Neural cell (in vitro differentiated cells): ENCODE measurements around the gene HNRNPA2B1. TPM values are rescaled to one million over a fixed set of nuclear protein-coding genes. Genes with fewer than 3 reads are reported as not detected.
"Not testable (repeated sequence)": the region's sequence is repeated elsewhere in the genome, so short reads cannot be mapped to it uniquely, and the experiment has no call there.

ENCODE experiments used
- H2AFZ ChIP-seq: fragments of 200-600, 300-800 bp; sonication (generic), shearing (Covaris generic); 2 replicates; pipeline ENCODE4 v1.6.0; 2014; ENCODE audit warnings: low read depth, mild to moderate bottlenecking, antibody characterized with exemption, low read length, moderate library complexity
- H3F3A ChIP-seq: fragments of 200-600 bp; shearing (Covaris generic); 2 replicates; pipeline ENCODE4 v1.6.1; 2016; ENCODE audit warnings: mild to moderate bottlenecking, moderate library complexity, mixed read lengths, antibody characterized with exemption, low read length; ENCODE audit not compliant: insufficient read depth, poor library complexity, severe bottlenecking
- H3K27ac ChIP-seq: fragments of 200-600, 300-800 bp; sonication (generic), shearing (Covaris generic); 2 replicates; pipeline ENCODE4 v1.5.1; 2014; ENCODE audit warnings: mild to moderate bottlenecking, low read length, moderate library complexity
- H3K27me3 ChIP-seq: fragments of 300-800, 200-600 bp; sonication (generic), shearing (Covaris generic); 2 replicates; pipeline ENCODE4 v1.6.0; 2014; ENCODE audit warnings: mild to moderate bottlenecking, low read depth, low read length, moderate library complexity; ENCODE audit not compliant: insufficient read depth
- H3K36me3 ChIP-seq: fragments of 300-800, 200-600 bp; sonication (generic), shearing (Covaris generic); 2 replicates; pipeline ENCODE4 v1.5.1; 2014; ENCODE audit warnings: mild to moderate bottlenecking, antibody characterized with exemption, low read length, moderate library complexity; ENCODE audit not compliant: insufficient read depth
- H3K4me2 ChIP-seq: fragments of 300-800, 200-600 bp; sonication (generic), shearing (Covaris generic); 2 replicates; pipeline ENCODE4 v1.6.0; 2014; ENCODE audit warnings: mild to moderate bottlenecking, low read length
- H3K4me3 ChIP-seq: fragments of 300-800, 200-600 bp; sonication (generic), shearing (Covaris generic); 2 replicates; pipeline ENCODE4 v1.5.1; 2014; ENCODE audit warnings: mild to moderate bottlenecking, low read length, moderate library complexity
- H3K79me2 ChIP-seq: fragments of 200-600 bp; shearing (Covaris generic); replicated peaks from 2 replicates; pipeline ENCODE4 v1.6.0; 2014; ENCODE audit warnings: mild to moderate bottlenecking, low read length, moderate library complexity; ENCODE audit not compliant: insufficient read depth
- H3K9ac ChIP-seq: fragments of 300-800, 200-600 bp; sonication (generic), shearing (Covaris generic); 2 replicates; pipeline ENCODE4 v1.6.1; 2016; ENCODE audit warnings: mild to moderate bottlenecking, low read length, mixed read lengths
- H3K9me2 ChIP-seq: fragments of 200-600 bp; shearing (Covaris generic); 2 replicates; pipeline ENCODE4 v1.6.1; 2016; ENCODE audit warnings: mild to moderate bottlenecking, low read length, mixed read lengths; ENCODE audit not compliant: insufficient read depth
- H3K9me3 ChIP-seq: fragments of 200-600, 300-800 bp; sonication (generic), shearing (Covaris generic); 2 replicates; pipeline ENCODE4 v1.6.1; 2016; ENCODE audit warnings: mild to moderate bottlenecking, mixed run types, low read length, moderate library complexity, mixed read lengths
- H4K20me1 ChIP-seq: fragments of 200-600 bp; shearing (Covaris generic); 2 replicates; pipeline ENCODE4 v1.6.1; 2016; ENCODE audit warnings: mild to moderate bottlenecking, mixed run types; ENCODE audit not compliant: insufficient read depth
- EP300 ChIP-seq: fragments of 450-650 bp; conservative IDR thresholded peaks from 2 replicates; pipeline ENCODE4 v1.6.1; 2014; ENCODE audit warnings: antibody characterized with exemption, mild to moderate bottlenecking, moderate library complexity; ENCODE audit not compliant: poor library complexity, severe bottlenecking
- EZH2 ChIP-seq: fragments of 200-600, 300-800 bp; shearing (Covaris generic), sonication (generic); IDR thresholded peaks from 2 replicates; pipeline ENCODE4 v1.6.1; 2014; ENCODE audit warnings: antibody characterized with exemption, low read length, borderline replicate concordance, mild to moderate bottlenecking; ENCODE audit not compliant: insufficient read depth, poor library complexity, severe bottlenecking
- MXI1 ChIP-seq: fragments of 450-650 bp; conservative IDR thresholded peaks from 2 replicates; pipeline ENCODE4 v1.6.1; 2014; ENCODE audit warnings: antibody characterized with exemption, mild to moderate bottlenecking; ENCODE audit not compliant: poor library complexity, severe bottlenecking
- POLR2AphosphoS5 ChIP-seq: IDR thresholded peaks from 2 replicates; pipeline ENCODE4 v1.6.1; 2012
- RAD21 ChIP-seq: fragments of 450-650 bp; conservative IDR thresholded peaks from 2 replicates; pipeline ENCODE4 v1.6.1; 2014; ENCODE audit warnings: antibody characterized with exemption, mild to moderate bottlenecking, moderate library complexity
- SMC3 ChIP-seq: fragments of 450-650 bp; conservative IDR thresholded peaks from 2 replicates; pipeline ENCODE4 v1.6.1; 2014; ENCODE audit warnings: antibody characterized with exemption, mild to moderate bottlenecking, moderate library complexity; ENCODE audit not compliant: poor library complexity
- TAF1 ChIP-seq: IDR thresholded peaks from 2 replicates; pipeline ENCODE4 v1.6.1; 2012; ENCODE audit warnings: low read depth
- polyA plus RNA-seq: library from polyadenylated mRNA; depleted of rRNA; stranded (reverse); fragments of >200 nt; gene quantifications from 2 replicates; pipeline ENCODE4 v1.2.3, GENCODE V29; 2014
- TF ChIP-seq, protein P1 (sequence below): fragments of 450-650 bp; IDR thresholded peaks from 2 replicates; pipeline ENCODE4 v1.5.1; 2014; ENCODE audit warnings: antibody characterized with exemption, mild to moderate bottlenecking, moderate library complexity; ENCODE audit not compliant: poor library complexity, severe bottlenecking
- TF ChIP-seq, protein P2 (sequence below): IDR thresholded peaks from 2 replicates; pipeline ENCODE4 v1.6.1; 2012; ENCODE audit warnings: borderline replicate concordance

The HNRNPA2B1 gene
- polyA plus RNA-seq, 1 donor from 2014 or later = 419 TPM

DNA sequence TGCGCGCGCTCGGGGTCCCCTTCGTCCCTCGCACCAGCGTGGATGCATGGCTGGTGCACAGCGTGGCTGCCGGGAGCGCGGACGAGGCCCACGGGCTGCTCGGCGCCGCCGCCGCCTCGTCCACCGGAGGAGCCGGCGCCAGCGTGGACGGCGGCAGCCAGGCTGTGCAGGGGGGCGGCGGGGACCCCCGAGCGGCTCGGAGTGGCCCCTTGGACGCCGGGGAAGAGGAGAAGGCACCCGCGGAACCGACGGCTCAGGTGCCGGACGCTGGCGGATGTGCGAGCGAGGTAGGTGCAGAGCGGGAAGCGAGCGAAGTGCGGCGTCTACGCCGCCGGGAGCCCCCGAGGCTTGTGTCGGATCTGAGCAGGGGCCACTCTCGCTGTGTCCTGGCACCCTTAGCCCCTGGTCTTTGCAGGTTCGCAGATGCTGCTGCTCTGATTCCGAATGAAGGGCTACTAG is 47.7 kb downstream of the HNRNPA2B1 start:
- Histone ChIP-seq H3K4me3 (peak overlapping the region; percentile 67), H3K27me3 (peaks cover 35% of the 10 kb centered on the region), H3K9ac (peak overlapping the region; percentile 41)
- not testable (repeated sequence) for H3K27ac ChIP-seq, H3K4me2 ChIP-seq, H3K9me3 ChIP-seq, H4K20me1 ChIP-seq, H3K36me3 ChIP-seq, H3F3A ChIP-seq, H3K9me2 ChIP-seq, H3K79me2 ChIP-seq, H2AFZ ChIP-seq
- peak; percentile 19 for TF ChIP-seq POLR2AphosphoS5

DNA sequence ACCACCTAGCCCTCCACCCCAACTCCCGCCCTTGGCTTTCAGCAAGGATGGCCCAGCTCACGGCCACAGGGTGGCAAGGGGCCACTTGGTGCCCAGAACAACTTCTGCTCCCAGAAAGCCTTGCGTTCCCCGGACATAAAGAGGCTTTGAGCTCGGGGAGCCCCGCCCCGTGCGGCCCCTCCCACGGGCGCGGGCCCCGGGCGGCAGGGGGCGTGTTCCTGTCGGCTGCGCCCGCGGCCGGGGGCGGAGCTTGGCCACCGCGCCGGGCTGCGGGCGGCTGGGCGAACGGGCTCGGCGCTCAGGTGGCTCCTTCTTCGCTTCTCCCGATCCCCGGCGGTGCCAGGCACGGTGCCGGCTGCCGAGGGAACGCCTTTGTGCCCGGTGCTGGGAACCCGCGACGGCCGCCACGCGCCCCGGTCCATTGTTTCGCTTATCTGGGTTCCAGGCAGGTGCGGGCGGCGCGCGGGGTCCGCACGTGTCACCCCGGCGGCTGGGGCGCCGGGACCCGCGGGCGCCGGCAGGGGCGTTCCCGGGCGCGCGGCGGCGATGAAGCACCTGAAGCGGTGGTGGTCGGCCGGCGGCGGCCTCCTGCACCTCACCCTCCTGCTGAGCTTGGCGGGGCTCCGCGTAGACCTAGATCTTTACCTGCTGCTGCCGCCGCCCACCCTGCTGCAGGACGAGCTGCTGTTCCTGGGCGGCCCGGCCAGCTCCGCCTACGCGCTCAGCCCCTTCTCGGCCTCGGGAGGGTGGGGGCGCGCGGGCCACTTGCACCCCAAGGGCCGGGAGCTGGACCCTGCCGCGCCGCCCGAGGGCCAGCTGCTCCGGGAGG is 48.4 kb downstream of the HNRNPA2B1 start, which contains the start of gene NFE2L3:
Gene NFE2L3, plus strand, starts transcription at position 246 of the 829 bp plus-strand sequence. Its CDS starts 301 bp downstream, at position 547.
- Histone ChIP-seq H2AFZ (no peak within 1 kb of the TSS), H3K9me3 (no peaks in the 10 kb centered on the region), H3K9me2 (no peaks in the 10 kb centered on the region), H3K9ac (peak within 1 kb of the TSS; percentile 41), H3K4me3 (peak within 1 kb of the TSS; percentile 67), H3K27me3 (peaks cover 35% of the 10 kb centered on the region), H4K20me1 (no peaks in the 10 kb centered on the region), H3K36me3 (no peaks in the 10 kb centered on the region), H3K27ac (no peak within 1 kb of the TSS), H3F3A (no peaks in the 10 kb centered on the region), H3K4me2 (no peak within 1 kb of the TSS), H3K79me2 (no peaks in the 10 kb centered on the region)
- TF ChIP-seq, protein P1, sequence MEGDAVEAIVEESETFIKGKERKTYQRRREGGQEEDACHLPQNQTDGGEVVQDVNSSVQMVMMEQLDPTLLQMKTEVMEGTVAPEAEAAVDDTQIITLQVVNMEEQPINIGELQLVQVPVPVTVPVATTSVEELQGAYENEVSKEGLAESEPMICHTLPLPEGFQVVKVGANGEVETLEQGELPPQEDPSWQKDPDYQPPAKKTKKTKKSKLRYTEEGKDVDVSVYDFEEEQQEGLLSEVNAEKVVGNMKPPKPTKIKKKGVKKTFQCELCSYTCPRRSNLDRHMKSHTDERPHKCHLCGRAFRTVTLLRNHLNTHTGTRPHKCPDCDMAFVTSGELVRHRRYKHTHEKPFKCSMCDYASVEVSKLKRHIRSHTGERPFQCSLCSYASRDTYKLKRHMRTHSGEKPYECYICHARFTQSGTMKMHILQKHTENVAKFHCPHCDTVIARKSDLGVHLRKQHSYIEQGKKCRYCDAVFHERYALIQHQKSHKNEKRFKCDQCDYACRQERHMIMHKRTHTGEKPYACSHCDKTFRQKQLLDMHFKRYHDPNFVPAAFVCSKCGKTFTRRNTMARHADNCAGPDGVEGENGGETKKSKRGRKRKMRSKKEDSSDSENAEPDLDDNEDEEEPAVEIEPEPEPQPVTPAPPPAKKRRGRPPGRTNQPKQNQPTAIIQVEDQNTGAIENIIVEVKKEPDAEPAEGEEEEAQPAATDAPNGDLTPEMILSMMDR = peak; percentile 27
- TF ChIP-seq EZH2 = no peak
- TF ChIP-seq TAF1 = peak; percentile 31
- no peak for TF ChIP-seq MXI1
- TF ChIP-seq, protein P2, sequence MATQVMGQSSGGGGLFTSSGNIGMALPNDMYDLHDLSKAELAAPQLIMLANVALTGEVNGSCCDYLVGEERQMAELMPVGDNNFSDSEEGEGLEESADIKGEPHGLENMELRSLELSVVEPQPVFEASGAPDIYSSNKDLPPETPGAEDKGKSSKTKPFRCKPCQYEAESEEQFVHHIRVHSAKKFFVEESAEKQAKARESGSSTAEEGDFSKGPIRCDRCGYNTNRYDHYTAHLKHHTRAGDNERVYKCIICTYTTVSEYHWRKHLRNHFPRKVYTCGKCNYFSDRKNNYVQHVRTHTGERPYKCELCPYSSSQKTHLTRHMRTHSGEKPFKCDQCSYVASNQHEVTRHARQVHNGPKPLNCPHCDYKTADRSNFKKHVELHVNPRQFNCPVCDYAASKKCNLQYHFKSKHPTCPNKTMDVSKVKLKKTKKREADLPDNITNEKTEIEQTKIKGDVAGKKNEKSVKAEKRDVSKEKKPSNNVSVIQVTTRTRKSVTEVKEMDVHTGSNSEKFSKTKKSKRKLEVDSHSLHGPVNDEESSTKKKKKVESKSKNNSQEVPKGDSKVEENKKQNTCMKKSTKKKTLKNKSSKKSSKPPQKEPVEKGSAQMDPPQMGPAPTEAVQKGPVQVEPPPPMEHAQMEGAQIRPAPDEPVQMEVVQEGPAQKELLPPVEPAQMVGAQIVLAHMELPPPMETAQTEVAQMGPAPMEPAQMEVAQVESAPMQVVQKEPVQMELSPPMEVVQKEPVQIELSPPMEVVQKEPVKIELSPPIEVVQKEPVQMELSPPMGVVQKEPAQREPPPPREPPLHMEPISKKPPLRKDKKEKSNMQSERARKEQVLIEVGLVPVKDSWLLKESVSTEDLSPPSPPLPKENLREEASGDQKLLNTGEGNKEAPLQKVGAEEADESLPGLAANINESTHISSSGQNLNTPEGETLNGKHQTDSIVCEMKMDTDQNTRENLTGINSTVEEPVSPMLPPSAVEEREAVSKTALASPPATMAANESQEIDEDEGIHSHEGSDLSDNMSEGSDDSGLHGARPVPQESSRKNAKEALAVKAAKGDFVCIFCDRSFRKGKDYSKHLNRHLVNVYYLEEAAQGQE = no peak
- TF ChIP-seq POLR2AphosphoS5 = no peak
- TF ChIP-seq SMC3 = no peak

DNA sequence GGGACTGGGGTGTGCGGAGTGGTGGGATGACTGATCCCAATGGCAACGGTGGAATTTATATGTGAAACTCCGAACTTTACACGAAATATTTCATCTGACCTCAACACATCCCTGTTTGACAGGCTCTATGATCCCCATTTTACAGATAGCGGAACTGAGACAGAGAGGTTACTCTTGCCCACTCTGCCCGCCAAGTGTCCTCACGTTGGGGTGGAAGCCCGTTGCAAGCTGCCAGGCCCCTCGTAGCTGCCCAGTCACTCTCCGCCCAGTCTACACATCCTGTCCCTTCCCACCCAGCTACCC is 48.9 kb downstream of the HNRNPA2B1 start:
- Histone ChIP-seq H3K4me2 (no peak overlapping the region), H4K20me1 (no peaks in the 10 kb centered on the region), H3K4me3 (peak overlapping the region; percentile 67), H2AFZ (no peak overlapping the region), H3K27me3 (peaks cover 35% of the 10 kb centered on the region), H3F3A (no peaks in the 10 kb centered on the region), H3K36me3 (no peaks in the 10 kb centered on the region), H3K9ac (no peak overlapping the region), H3K79me2 (no peaks in the 10 kb centered on the region), H3K9me2 (no peaks in the 10 kb centered on the region), H3K27ac (no peak overlapping the region), H3K9me3 (no peaks in the 10 kb centered on the region)
- TF ChIP-seq EP300 (no peak), MXI1 (no peak), RAD21 (no peak), TAF1 (no peak), POLR2AphosphoS5 (no peak), EZH2 (no peak), SMC3 (no peak)
- TF ChIP-seq, protein P1 = no peak
- TF ChIP-seq, protein P2 = no peak
